IMR-90 (cell line): ENCODE results near the gene ACACB. TPM values are rescaled to one million over a fixed set of nuclear protein-coding genes. Genes with fewer than 3 reads are reported as not detected.

Experiments used
- ATAC-seq: fragments of 200-7000 bp; cut with Tn5 transposase; 2 replicates; pipeline ENCODE4 v1.9.1; 2020; ENCODE audit warnings: low read depth, mild to moderate bottlenecking, moderate library complexity
- BruUV-seq: library from RNA; stranded (reverse); fragments of 400-500 nt; replicated peaks from 2 replicates; lab custom pipeline; 2021; lab: Mats Ljungman, UMichigan
- CTCF ChIA-PET: fragments of 300-600 bp; formaldehyde crosslinking; extraction: SDS; loops from one replicate; lab custom pipeline; 2021; ENCODE audit warnings: antibody characterized with exemption; lab: Yijun Ruan, JAX
- POLR2A ChIA-PET: fragments of 300-600 bp; sonication (Branson Sonifier 250); formaldehyde crosslinking; loops from one replicate; lab custom pipeline; 2022; ENCODE audit warnings: antibody characterized with exemption; ENCODE audit not compliant: unreplicated experiment; lab: Charles Lee
- DNase-seq: peaks from one replicate; pipeline ENCODE4 v3.0.0; 2013
- H2AFZ ChIP-seq: replicated peaks from 2 replicates; pipeline ENCODE3; 2013; ENCODE audit warnings: low read length, mild to moderate bottlenecking; ENCODE audit not compliant: poor library complexity
- H2AK5ac ChIP-seq: 2 replicates; pipeline ENCODE4 v1.6.1; 2013; ENCODE audit warnings: low read depth, low read length, inconsistent platforms
- H2AK9ac ChIP-seq: replicated peaks from 2 replicates; pipeline ENCODE3; 2013; ENCODE audit warnings: mild to moderate bottlenecking, low read depth, low read length, moderate library complexity; ENCODE audit not compliant: poor library complexity
- H2BK120ac ChIP-seq: 2 replicates; pipeline ENCODE4 v1.6.1; 2013; ENCODE audit warnings: low read depth, low read length, inconsistent platforms
- H2BK15ac ChIP-seq: 3 replicates; pipeline ENCODE4 v1.6.1; 2013; ENCODE audit warnings: low read depth, low read length, inconsistent platforms
- H2BK20ac ChIP-seq: 2 replicates; pipeline ENCODE4 v1.6.1; 2013; ENCODE audit warnings: low read depth, mild to moderate bottlenecking, inconsistent platforms, low read length, moderate library complexity
- H2BK5ac ChIP-seq: 2 replicates; pipeline ENCODE4 v1.6.1; 2013; ENCODE audit warnings: mild to moderate bottlenecking, low read depth, low read length, inconsistent platforms; ENCODE audit not compliant: poor library complexity, severe bottlenecking
- H3K14ac ChIP-seq: replicated peaks from 2 replicates; pipeline ENCODE4 v1.6.1; 2013; ENCODE audit warnings: low read depth, low read length, inconsistent platforms
- H3K18ac ChIP-seq: 2 replicates; pipeline ENCODE4 v1.6.1; 2013; ENCODE audit warnings: low read depth, low read length, control low read depth
- H3K23ac ChIP-seq: 2 replicates; pipeline ENCODE4 v1.6.1; 2013; ENCODE audit warnings: low read depth, low read length, inconsistent platforms
- H3K27ac ChIP-seq: 2 replicates; pipeline ENCODE4 v1.5.1; 2013; ENCODE audit warnings: mild to moderate bottlenecking, control low read depth, low read length; ENCODE audit not compliant: insufficient read depth
- H3K27me3 ChIP-seq: 2 replicates; pipeline ENCODE4 v1.6.1; 2013; ENCODE audit warnings: low read length; ENCODE audit not compliant: control insufficient read depth, insufficient read depth
- H3K36me3 ChIP-seq: 2 replicates; pipeline ENCODE4 v1.6.1; 2013; ENCODE audit warnings: low read length, mixed read lengths; ENCODE audit not compliant: control insufficient read depth, insufficient read depth
- H3K4ac ChIP-seq: 2 replicates; pipeline ENCODE4 v1.6.1; 2013; ENCODE audit warnings: low read depth, low read length, inconsistent platforms
- H3K4me1 ChIP-seq: 2 replicates; pipeline ENCODE4 v1.6.1; 2013; ENCODE audit warnings: low read length, mixed read lengths; ENCODE audit not compliant: control insufficient read depth, insufficient read depth
- H3K4me2 ChIP-seq: 2 replicates; pipeline ENCODE4 v1.6.1; 2013; ENCODE audit warnings: low read depth, mild to moderate bottlenecking, control low read depth, low read length, moderate library complexity
- H3K4me3 ChIP-seq: 2 replicates; pipeline ENCODE4 v1.5.1; 2013; ENCODE audit warnings: low read depth, mild to moderate bottlenecking, control low read depth, low read length, moderate library complexity; ENCODE audit not compliant: insufficient read depth
- H3K56ac ChIP-seq: 2 replicates; pipeline ENCODE4 v1.6.1; 2013; ENCODE audit warnings: low read length, inconsistent platforms; ENCODE audit not compliant: insufficient read depth; ENCODE audit errors: extremely low read depth
- H3K79me1 ChIP-seq, 2 experiments: 2 replicates each; pipeline ENCODE4 v1.6.1; 2013; ENCODE audit warnings: low read length in 2 of 2, inconsistent platforms in 1 of 2, low read depth in 1 of 2
- H3K9ac ChIP-seq: 2 replicates; pipeline ENCODE4 v1.6.1; 2013; ENCODE audit warnings: low read depth, low read length, control low read depth
- H3K9me1 ChIP-seq: 2 replicates; pipeline ENCODE4 v1.6.1; 2013; ENCODE audit warnings: low read length, inconsistent platforms; ENCODE audit not compliant: insufficient read depth
- H3K9me3 ChIP-seq: 2 replicates; pipeline ENCODE4 v1.6.1; 2013; ENCODE audit warnings: low read length; ENCODE audit not compliant: control insufficient read depth, insufficient read depth
- H4K20me1 ChIP-seq: 2 replicates; pipeline ENCODE4 v1.6.1; 2013; ENCODE audit warnings: low read length, inconsistent platforms; ENCODE audit not compliant: insufficient read depth
- H4K5ac ChIP-seq: 2 replicates; pipeline ENCODE4 v1.6.1; 2013; ENCODE audit warnings: mild to moderate bottlenecking, low read depth, low read length, control low read depth
- H4K8ac ChIP-seq, 2 experiments: 2 replicates each; pipeline ENCODE4 v1.6.1; 2013; ENCODE audit warnings: low read depth in 2 of 2, low read length in 2 of 2, control low read depth in 1 of 2, inconsistent platforms in 1 of 2
- H4K91ac ChIP-seq: 2 replicates; pipeline ENCODE4 v1.6.1; 2013; ENCODE audit warnings: low read depth, low read length, inconsistent platforms; ENCODE audit not compliant: insufficient read depth
- RAD21 ChIP-seq: IDR thresholded peaks from 2 replicates; pipeline ENCODE4 v1.6.1; 2012; ENCODE audit warnings: low read length, improper control_type of control experiment
- WGBS, 2 experiments: methylation state at CpG; one replicate each; pipeline versions ENCODE4 v1.1.5 to v1.1.7; 2013; ENCODE audit warnings: missing lambda C conversion rate in 2 of 2; ENCODE audit not compliant: insufficient read length in 1 of 2; ENCODE audit errors: extremely low coverage in 2 of 2; 5-methylcytosine and 5-hydroxymethylcytosine counted together
- dilution Hi-C: fragments of 300-500 bp; cut with HindIII; formaldehyde crosslinking; loops from one replicate; pipeline ENCODE4 v1.14.3; 2018; ENCODE audit warnings: low sequenced_read_pairs; ENCODE audit not compliant: unreplicated experiment
- in situ Hi-C: fragments of 300-500 bp; cut with MboI; formaldehyde crosslinking; loops from 3 replicates; pipeline ENCODE4 v1.14.3; 2019; ENCODE audit warnings: low sequenced_read_pairs, inconsistent platforms, mixed read lengths
- intact Hi-C: fragments of 100-400 bp; cut with micrococcal nuclease; formaldehyde crosslinking; loops from 2 replicates; pipeline ENCODE4 v1.10.0; 2022
- polyA plus RNA-seq, 3 experiments: library from polyadenylated mRNA; depleted of rRNA; stranded (reverse); fragments of >200 nt; gene quantifications; 2 replicates each; pipeline ENCODE4 v1.2.3, GENCODE V29; 2012; ENCODE audit warnings: low replicate concordance in 1 of 3
- total RNA-seq: library from RNA; depleted of rRNA; stranded (reverse); fragments of >200 nt; gene quantifications from 2 replicates; pipeline ENCODE4 v1.2.3, GENCODE V29; 2012
- TF ChIP-seq, protein P1 (sequence below): fragments of 150-350 bp; IDR thresholded peaks from 2 replicates; pipeline ENCODE4 v1.6.1; 2016; ENCODE audit warnings: low read depth, mild to moderate bottlenecking, low read length, moderate library complexity, borderline replicate concordance

ACACB gene
- total and polyA plus RNA-seq, 2 of the 4 experiments (the other 2 are of a cell fraction): 2.0 to 2.1 TPM

DNA sequence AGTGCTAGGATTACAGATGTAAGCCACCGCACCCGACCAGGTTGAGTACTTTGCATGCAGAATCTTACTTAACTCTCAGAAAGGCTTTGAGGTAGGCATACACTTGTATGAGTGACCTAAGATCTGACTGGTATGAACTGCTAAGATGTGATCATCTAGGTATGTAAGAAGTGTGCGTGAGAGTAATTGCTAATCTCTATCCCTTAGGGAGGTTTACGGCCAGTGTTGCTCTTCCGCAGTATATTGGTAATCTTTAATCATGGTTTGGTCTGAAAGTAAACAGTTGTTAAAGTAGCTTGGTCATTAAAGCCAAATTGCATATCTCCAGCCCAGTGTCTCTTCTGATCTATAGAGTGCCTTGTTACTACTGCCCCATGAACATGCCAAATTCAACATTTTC, 11.2 kb upstream of the ACACB start:
- H3K9me3 ChIP-seq: no peaks in the 10 kb centered on the region
- CTCF ChIA-PET: no interaction called here
- no peak overlapping the region for H3K9ac ChIP-seq
- no peak overlapping the region for H3K4me2 ChIP-seq
- no peak overlapping the region for H3K4me3 ChIP-seq
- peaks cover 41% of the 10 kb centered on the region for H3K36me3 ChIP-seq
- ATAC-seq (no peak), DNase-seq (no peak)
- no peak overlapping the region for H3K14ac ChIP-seq
- H3K27me3 ChIP-seq: no peaks in the 10 kb centered on the region
- dilution Hi-C loops: no loop called here
- H4K20me1 ChIP-seq: no peaks in the 10 kb centered on the region
- POLR2A ChIA-PET: no interaction called here
- no peaks in the 10 kb centered on the region for H3K4me1 ChIP-seq
- no TSS peak for BruUV-seq
- in situ Hi-C loops: no loop called here
- no peak overlapping the region for H2BK20ac ChIP-seq
- H2AFZ ChIP-seq: no peak overlapping the region
- peaks cover 3 to 15% of the 10 kb centered on the region in 2 experiments; a peak in 2 of 4 replicates for H3K79me1 ChIP-seq
- WGBS, 2 experiments: no CpG with 5 or more reads among the region's 5 CpGs
- no peak overlapping the region for H2BK120ac ChIP-seq
- H4K91ac ChIP-seq: no peak overlapping the region
- H4K8ac ChIP-seq: no peak overlapping the region
- H2BK15ac ChIP-seq: no peak overlapping the region
- H3K9me1 ChIP-seq: 0 out of 2 replicates have a peak, but pooled peaks cover 8% of the 10 kb centered on the region
- no peak overlapping the region for H3K18ac ChIP-seq
- H2AK5ac ChIP-seq: no peak overlapping the region
- H3K23ac ChIP-seq: no peak overlapping the region
- H3K4ac ChIP-seq: no peak overlapping the region
- H3K27ac ChIP-seq: no peak overlapping the region
- intact Hi-C loops: no loop called here
- TF ChIP-seq, protein P1, sequence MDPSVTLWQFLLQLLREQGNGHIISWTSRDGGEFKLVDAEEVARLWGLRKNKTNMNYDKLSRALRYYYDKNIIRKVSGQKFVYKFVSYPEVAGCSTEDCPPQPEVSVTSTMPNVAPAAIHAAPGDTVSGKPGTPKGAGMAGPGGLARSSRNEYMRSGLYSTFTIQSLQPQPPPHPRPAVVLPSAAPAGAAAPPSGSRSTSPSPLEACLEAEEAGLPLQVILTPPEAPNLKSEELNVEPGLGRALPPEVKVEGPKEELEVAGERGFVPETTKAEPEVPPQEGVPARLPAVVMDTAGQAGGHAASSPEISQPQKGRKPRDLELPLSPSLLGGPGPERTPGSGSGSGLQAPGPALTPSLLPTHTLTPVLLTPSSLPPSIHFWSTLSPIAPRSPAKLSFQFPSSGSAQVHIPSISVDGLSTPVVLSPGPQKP: no peak
- TF ChIP-seq RAD21: no peak
- H4K5ac ChIP-seq: no peak overlapping the region
- H2BK5ac ChIP-seq: no peak overlapping the region
- no peak overlapping the region for H2AK9ac ChIP-seq
- no peak overlapping the region for H3K56ac ChIP-seq
